ENCODE results near the gene TDRD7. TPM values are rescaled to one million over a fixed set of nuclear protein-coding genes. Genes with fewer than 3 reads are reported as not detected.

TDRD7 gene
- total and polyA plus RNA-seq, 9 of the 15 experiments (the other 6 are each of a cell fraction or from before 2014, with no cell fraction given), result 2.2 to 7.7 (median 5.2) TPM

DNA sequence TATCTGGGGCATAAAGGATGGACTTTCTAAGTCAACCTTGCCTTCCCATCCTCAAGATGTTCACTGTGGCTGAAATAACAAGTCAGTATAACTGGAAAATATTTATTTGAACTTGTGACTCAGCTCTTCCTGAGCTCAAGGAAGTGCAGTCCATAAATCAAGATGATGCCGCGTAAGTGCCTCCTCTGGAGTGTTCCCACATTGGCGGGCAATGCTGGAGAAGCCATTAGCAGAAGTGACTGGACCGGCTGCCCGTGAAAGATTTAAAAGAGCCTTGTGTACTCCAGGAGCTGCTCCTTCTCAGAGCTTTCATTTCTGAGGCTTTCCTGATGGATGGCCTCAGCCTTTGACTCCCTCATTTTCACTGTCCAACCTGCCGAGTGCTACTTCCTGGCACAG, 107.0 kb downstream of the TDRD7 start (continued):
- TF ChIP-seq ZBTB9 (CRISPR knock-in tag; IDR thresholded peaks at IDR 0.05) (no peak), ELF1 (tag; IDR thresholded peaks at IDR 0.05) (peak; percentile 30; the same call in 1 of the 2 replicates), E2F5 (CRISPR knock-in tag; IDR thresholded peaks at IDR 0.05) (no peak), KAT2B (IDR thresholded peaks at IDR 0.05; ENCODE audit: low read depth, low read length) (no peak), FUS (optimal IDR thresholded peaks at IDR 0.05; ENCODE audit: low read depth, low read length) (no peak), MEF2D (tag; conservative IDR thresholded peaks at IDR 0.05; ENCODE audit: low read depth) (no peak), LEF1 (IDR thresholded peaks at IDR 0.05) (no peak), JUND (IDR thresholded peaks at IDR 0.05; ENCODE audit: borderline replicate concordance, low read depth, low read length) (peak; percentile 54; the same call in 1 of the 2 replicates), JUND (tag; IDR thresholded peaks at IDR 0.05; ENCODE audit: borderline replicate concordance, low read depth, low read length) (no peak), MTF1 (CRISPR knock-in tag; IDR thresholded peaks at IDR 0.05; ENCODE audit: borderline replicate concordance) (no peak), ATF7 (IDR thresholded peaks at IDR 0.05) (0 out of 2 replicates have a peak, but pooled peaks have one; percentile 29), TCFL5 (CRISPR knock-in tag; conservative IDR thresholded peaks at IDR 0.05) (no peak), MBD1 (CRISPR knock-in tag; IDR thresholded peaks at IDR 0.05) (no peak)
- TF ChIP-seq, protein P1, sequence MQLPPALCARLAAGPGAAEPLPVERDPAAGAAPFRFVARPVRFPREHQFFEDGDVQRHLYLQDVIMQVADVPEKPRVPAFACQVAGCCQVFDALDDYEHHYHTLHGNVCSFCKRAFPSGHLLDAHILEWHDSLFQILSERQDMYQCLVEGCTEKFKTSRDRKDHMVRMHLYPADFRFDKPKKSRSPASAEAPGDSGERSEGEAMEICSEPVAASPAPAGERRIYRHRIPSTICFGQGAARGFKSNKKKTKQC (CRISPR knock-in tag; IDR thresholded peaks at IDR 0.05), result no peak
- TF ChIP-seq, protein P2, sequence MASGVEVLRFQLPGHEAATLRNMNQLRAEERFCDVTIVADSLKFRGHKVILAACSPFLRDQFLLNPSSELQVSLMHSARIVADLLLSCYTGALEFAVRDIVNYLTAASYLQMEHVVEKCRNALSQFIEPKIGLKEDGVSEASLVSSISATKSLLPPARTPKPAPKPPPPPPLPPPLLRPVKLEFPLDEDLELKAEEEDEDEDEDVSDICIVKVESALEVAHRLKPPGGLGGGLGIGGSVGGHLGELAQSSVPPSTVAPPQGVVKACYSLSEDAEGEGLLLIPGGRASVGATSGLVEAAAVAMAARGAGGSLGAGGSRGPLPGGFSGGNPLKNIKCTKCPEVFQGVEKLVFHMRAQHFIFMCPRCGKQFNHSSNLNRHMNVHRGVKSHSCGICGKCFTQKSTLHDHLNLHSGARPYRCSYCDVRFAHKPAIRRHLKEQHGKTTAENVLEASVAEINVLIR (CRISPR knock-in tag; IDR thresholded peaks at IDR 0.05), result no peak

All from K562 (cell line).